ENCODE measurements around the gene SMARCA2. TPM values are rescaled to one million over a fixed set of nuclear protein-coding genes. Genes with fewer than 3 reads are reported as not detected.

Gene SMARCA2
- total RNA-seq = 100 to 1,000 TPM; 110 to 117 TPM

DNA sequence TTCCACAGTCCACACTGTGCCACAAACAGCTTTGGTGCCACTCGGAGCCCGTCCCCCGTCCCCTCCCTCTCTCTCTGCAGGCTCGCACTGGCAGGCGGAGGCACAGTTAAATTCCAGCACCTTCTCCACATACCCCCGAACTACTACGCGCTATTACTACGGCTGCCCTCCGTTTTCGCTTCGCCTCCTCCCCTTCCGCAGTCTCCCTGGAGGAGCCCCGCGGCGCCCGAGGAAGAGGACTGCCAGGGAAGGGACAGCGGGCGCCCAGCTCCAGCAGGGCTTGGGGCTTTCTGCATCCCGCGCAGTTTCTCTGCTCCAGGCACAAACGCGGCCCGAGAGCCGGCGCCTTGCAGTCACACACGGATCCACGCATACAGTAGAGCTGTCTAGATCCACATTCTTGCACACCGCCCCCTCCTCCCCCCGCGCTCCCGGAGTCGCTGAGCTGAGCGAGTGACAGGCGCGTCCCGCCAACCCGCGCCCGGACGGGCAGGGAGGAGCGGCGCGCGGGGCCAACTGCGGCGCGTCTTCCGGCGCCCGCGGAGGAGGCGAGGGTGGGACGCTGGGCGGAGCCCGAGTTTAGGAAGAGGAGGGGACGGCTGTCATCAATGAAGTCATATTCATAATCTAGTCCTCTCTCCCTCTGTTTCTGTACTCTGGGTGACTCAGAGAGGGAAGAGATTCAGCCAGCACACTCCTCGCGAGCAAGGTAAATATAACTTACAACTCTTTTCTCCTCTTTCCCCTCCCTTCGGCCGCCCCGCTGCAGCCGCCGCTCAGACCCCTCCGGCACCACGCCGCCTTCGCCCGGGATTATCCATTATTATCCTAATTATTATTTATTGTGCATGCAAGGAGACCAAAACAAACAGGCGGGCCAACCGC lies at the start of gene SMARCA2:
Gene SMARCA2 (plus strand): TSS at position 652 of the 885 bp plus-strand sequence. CDS start 13,676 bp downstream, outside the sequence.
- ChIA-PET POLR2A (interaction anchor here (0.7 to 2.5 kb wide), 5 partner anchors 9 to 72 kb away, joined by 3 to 13 read pairs (median 4); no protein-coding TSS in a partner anchor), CTCF (interaction anchor here (1.0 to 3.4 kb wide), 2 partner anchors 40 to 75 kb away, joined by 4 to 15 read pairs; no protein-coding TSS in a partner anchor)

DNA sequence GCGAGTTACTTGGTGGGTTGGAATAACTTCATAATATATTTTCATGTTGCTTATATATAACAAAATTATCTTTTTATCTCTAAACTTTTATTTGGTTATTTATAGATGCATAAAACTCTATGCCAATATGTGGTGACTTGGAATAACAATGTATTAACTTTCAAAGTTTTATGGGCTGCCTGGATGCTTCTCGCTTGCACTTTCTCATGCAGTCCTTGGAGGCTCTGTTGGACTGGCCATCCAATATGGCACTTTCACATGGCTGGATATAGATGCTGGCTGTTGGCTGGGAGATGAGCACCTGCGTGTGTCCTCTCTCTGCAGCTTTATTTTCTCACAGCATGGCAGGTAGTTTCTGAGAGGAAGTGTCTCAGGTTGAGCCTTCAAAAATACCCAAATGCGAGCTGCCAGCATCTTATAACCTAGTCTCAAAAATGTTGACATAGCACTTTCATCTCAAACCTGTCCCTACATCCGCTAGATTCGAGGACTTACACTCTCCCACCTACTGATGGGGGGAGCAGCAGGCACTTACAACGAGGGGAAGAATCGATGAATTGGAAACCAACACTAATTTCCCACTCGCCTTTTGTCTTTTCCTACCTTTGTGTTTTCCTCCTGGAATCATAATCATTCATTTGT lies 48.3 kb upstream of the SMARCA2 start:
- CTCF ChIA-PET = no interaction called here

DNA sequence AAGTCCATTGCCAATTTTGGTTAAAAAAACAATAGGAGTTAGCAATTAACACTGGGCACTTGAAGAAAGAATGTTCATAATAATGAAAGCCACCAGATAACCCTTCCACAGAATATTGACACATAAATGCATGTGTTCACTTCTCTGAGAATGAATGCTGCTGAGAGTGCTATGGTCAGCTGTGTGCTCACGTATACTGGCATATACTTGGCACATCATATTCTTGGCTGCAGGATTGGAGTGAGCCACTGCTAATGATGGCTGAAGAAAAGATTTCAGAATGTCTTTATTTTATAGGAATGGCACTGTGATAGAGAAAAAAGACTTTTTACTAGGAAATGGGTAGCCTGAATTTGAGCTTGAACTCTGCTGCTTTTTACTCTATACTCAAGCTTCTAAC lies 46.0 kb upstream of the SMARCA2 start:
- ChIA-PET POLR2A (no interaction called here), CTCF (no interaction called here)

More for the DNA sequence above, 48.3 kb upstream of the SMARCA2 start:
- POLR2A ChIA-PET = no interaction called here

DNA sequence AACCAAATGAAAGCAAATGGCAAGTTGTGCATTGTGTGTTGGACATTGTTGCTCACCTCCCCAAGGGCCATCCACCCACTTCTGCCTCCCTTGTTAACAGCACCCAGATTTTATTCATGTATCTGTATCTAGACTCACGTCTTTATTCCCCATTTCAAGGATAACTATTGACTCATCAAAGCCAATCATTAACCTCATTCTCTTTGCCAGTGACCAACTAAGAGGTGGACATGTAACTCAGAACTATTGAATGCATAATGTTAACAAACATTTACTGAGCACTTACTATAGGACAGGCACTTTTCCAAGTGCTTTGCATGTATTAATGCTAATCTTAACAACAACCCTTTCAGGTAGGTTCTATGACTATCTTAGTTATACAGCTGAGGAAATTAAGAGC lies 45.2 kb upstream of the SMARCA2 start:
- CTCF ChIA-PET = no interaction called here
- POLR2A ChIA-PET = no interaction called here

- POLR2A ChIA-PET = no interaction called here
- CTCF ChIA-PET = no interaction called here
Measured at GRCh38 chr9:1972672-1973071, 42.5 kb upstream of the SMARCA2 start.

DNA sequence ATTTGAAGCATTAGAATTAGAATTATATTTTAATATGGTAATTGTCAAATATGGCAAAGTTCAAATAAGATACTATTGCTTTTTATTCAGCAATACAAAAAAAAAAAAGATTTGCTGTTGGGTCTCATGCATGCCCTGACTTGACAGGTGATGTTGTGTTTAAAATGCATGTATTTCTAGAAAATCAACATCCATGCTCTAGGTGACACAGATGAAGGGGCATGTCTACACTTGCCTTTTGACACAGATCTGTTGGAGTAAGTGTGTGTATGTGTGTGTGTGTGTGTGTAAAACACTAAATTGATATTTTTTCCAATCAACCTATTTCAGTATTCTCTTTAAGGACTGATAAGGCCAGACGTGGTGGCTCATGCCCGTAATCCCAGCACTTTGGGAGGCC lies 38.1 kb upstream of the SMARCA2 start:
- CTCF ChIA-PET = no interaction called here
- POLR2A ChIA-PET = no interaction called here

DNA sequence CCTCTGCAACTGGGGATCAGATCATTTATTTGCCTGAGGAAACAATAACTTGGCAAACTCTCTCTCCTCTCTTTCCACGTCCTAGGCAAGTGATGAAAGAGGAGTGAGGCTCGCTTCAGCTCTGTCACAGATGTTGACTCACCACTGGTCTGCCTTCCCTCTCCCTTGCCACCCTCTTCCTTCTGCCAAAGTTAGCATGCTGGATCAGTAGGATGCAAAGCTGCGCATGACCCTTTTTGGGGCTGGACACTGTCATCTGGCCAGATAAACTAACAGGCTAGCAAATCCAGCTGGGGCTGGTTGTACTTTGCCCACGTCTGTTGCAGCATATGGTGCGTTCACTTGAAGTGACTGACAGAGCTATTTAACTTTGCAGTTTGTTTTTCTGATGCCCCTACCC lies 36.2 kb upstream of the SMARCA2 start:
- POLR2A ChIA-PET = no interaction called here
- CTCF ChIA-PET = no interaction called here

GRCh38 chr9:1979741-1980367 lies 35.3 kb upstream of the SMARCA2 start:
- CTCF ChIA-PET = interaction anchor here (1.1 kb wide), 1 partner anchor 42 kb away, joined by 3 read pairs; no protein-coding TSS in a partner anchor
- POLR2A ChIA-PET = no interaction called here

- ChIA-PET POLR2A (no interaction called here), CTCF (interaction anchor here (1.1 kb wide), 1 partner anchor 42 kb away, joined by 3 read pairs; no protein-coding TSS in a partner anchor)
Measured at GRCh38 chr9:1980387-1980786, 34.8 kb upstream of the SMARCA2 start.

- POLR2A ChIA-PET = no interaction called here
- CTCF ChIA-PET = no interaction called here
Measured at GRCh38 chr9:1982074-1982473, 33.1 kb upstream of the SMARCA2 start.

GRCh38 chr9:1986341-1986740 lies 28.8 kb upstream of the SMARCA2 start:
- POLR2A ChIA-PET = no interaction called here
- CTCF ChIA-PET = no interaction called here

DNA sequence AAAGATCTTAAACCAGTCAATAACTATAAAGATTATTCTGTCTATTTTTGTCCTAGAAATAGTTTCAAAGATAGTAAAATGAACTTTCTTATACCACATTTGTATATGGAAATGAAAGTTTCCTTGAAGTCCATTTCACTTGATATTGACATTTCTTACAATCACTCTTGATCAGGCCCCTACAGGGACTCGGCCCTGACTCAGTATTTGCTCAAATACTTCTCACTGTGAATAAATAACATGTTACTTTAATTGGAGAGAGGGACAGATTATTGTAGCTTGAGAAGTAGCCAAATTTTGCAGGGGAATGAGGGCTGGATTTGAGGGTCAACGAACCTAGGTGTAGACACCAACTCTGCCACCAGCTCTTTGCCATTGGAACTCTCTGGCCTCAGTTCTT lies 25.6 kb upstream of the SMARCA2 start:
- ChIA-PET POLR2A (no interaction called here), CTCF (no interaction called here)

DNA sequence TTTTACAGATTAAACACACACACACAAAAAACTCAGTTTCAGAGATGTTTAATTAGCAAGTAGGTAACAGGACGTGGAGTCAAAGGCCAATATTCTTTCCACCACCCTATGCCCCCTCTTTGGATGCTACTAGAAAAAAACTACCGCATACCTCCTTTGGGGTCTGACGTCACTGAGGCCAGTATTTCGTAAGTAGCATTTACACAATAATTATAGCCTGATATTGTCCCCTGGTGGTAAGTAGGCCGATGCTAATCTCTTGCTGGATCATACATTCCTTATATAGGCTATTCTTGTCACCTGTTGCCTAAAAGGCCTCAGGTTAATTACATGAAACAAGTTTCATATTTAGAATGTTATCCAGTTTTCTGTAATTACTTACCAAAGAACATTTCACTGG lies 21.0 kb upstream of the SMARCA2 start:
- POLR2A ChIA-PET = no interaction called here
- CTCF ChIA-PET = no interaction called here

GRCh38 chr9:1995084-1995483 lies 20.1 kb upstream of the SMARCA2 start:
- CTCF ChIA-PET = no interaction called here

GRCh38 chr9:1996156-1996555 lies 19.0 kb upstream of the SMARCA2 start:
- CTCF ChIA-PET = no interaction called here
- POLR2A ChIA-PET = no interaction called here

More at GRCh38 chr9:1995084-1995483, 20.1 kb upstream of the SMARCA2 start:
- POLR2A ChIA-PET = no interaction called here

- ChIA-PET CTCF (no interaction called here), POLR2A (no interaction called here)
Measured at GRCh38 chr9:1997646-1998045, 17.5 kb upstream of the SMARCA2 start.

GRCh38 chr9:1998111-1998510 lies 17.0 kb upstream of the SMARCA2 start:
- ChIA-PET CTCF (no interaction called here), POLR2A (no interaction called here)

DNA sequence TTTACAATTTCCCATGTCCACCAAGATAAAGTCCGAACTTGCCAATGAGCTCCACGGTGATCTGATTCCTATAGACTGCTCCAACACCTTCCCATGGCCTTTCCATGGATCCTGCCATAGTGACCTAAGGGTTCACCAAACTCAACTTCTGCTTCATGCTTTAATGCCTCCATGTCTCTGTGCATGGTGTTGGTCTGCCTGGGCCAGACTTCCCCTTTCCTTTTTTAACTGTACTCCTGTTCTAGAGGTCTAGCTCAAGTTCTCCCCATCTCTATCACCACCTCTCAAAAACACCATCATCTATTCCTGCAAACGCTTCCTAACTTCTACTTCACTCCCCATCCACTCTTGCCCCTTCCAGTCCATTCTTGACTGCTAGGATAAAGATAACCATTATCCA lies 14.8 kb upstream of the SMARCA2 start:
- ChIA-PET POLR2A (no interaction called here), CTCF (no interaction called here)

GRCh38 chr9:2008372-2008771 lies 6.8 kb upstream of the SMARCA2 start:
- CTCF ChIA-PET = no interaction called here
- POLR2A ChIA-PET = no interaction called here

- ChIA-PET CTCF (no interaction called here), POLR2A (no interaction called here)
Measured at GRCh38 chr9:2012347-2012746, 2.8 kb upstream of the SMARCA2 start.
